ENCODE data around the gene LAMA3. TPM values are rescaled to one million over a fixed set of nuclear protein-coding genes. Genes with fewer than 3 reads are reported as not detected.

The LAMA3 gene
- polyA plus RNA-seq, 1 of the 3 experiments (the other 2 are of a cell fraction): 3.5 TPM

DNA sequence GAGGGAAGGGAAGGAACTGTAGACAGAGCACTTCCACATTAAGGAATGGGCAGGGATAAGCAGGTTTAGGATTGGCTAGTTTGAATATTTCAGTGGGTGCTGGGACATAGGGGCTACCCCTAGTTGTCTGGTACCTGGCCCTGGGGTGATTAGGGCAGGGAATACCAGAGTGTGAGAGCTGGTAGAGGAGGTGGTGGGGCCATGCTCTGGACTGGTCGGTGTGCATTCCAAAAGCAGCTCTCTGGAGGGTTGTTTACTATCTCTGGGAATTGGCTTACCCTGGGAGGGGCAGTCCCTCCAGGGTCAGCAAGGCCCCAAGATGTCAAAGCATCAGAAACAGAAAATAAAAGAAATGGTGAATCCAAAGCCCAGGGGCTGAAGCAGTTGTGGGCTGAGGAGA lies 103.8 kb downstream of the LAMA3 start:
- Histone ChIP-seq H3K79me2 (ENCODE audit: insufficient read depth) (no peaks in the 10 kb centered on the region), H3K27me3 (ENCODE audit: insufficient read depth) (no peaks in the 10 kb centered on the region), H3K4me1 (ENCODE audit: control insufficient read depth in 1 of 2, insufficient read depth in 2 of 2, low read depth in 1 of 2, low read length in 1 of 2) (peaks cover 0 to 2% of the 10 kb centered on the region in 2 experiments; a peak in 1 of 4 replicates), H4K20me1 (ENCODE audit: insufficient read depth) (no peaks in the 10 kb centered on the region), H3K9ac (no peak overlapping the region), H3K27ac (ENCODE audit: low read depth in 2 of 2, low read length in 1 of 2) (no peak overlapping the region), H2AFZ (ENCODE audit: low read depth) (no peak overlapping the region), H3K9me2 (no peaks in the 10 kb centered on the region), H3K9me3 (no peaks in the 10 kb centered on the region), H3F3A (replicated peaks; ENCODE audit: insufficient read depth) (peaks cover 4% of the 10 kb centered on the region), H3K36me3 (replicated peaks in 1 of 2; ENCODE audit: control insufficient read depth in 1 of 2, insufficient read depth in 2 of 2, low read length in 1 of 2) (no peaks in the 10 kb centered on the region), H3K4me2 (no peak overlapping the region), H3K4me3 (ENCODE audit: low read depth in 2 of 2, low read length in 1 of 2) (no peak overlapping the region)
- no peak for DNase-seq
- CTCF ChIA-PET: no interaction called here
- 70% methylated on average over 1 of the region's 1 CpG for WGBS (ENCODE audit: low lambda C conversion rate)
- TF ChIP-seq EP300 (IDR thresholded peaks at IDR 0.05; ENCODE audit: borderline replicate concordance in 1 of 2, low read depth in 1 of 2, low read length in 1 of 2): no peak
- POLR2A ChIA-PET: no interaction called here

DNA sequence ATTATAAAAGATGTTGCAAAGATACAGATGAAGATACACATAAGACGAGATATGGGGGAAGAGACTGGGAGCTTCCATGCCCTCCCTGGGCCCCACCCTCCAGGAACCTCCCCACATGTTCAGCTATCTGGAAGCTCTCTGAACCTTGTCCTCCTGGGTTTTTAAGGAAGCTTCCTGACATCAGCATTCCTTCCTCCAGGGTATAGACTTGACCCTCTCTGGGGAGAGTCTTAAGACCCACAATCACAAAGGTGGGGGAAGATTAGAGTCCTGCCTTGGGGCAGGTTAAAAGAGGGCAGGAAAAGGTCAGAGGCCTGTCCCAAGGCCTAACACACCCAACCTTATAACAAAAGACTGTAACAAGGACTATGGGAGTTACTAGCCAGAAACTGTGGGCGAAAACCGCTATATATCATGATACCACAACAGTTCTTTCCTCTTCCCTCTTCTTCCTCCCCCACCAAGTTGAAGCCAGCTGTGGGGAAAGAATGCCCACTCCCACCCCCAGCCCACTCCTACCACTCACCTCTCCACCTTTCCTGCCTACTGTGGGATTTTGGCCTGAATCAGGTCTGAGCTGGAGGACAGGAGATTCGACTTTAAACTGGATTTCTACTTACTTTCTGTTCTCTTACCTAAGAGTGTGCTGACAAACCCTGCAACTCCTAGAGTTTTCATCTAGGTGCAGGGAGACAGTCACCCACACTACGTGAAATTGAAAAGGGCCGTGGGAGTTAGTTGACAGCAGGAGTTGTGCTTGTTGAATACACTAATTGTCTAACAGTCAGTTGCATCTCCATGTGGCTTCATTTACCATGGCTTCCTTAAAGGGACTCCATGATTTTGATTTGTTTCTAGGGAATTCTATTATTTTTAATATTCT lies 105.0 kb downstream of the LAMA3 start:
- TF ChIP-seq ELF1 (IDR thresholded peaks at IDR 0.05) (no peak), JUND (IDR thresholded peaks at IDR 0.05) (no peak), POLR2AphosphoS5 (IDR thresholded peaks at IDR 0.05; ENCODE audit: low read depth, low read length) (no peak), TEAD4 (IDR thresholded peaks at IDR 0.05; ENCODE audit: borderline replicate concordance, insufficient read depth) (no peak), NRF1 (IDR thresholded peaks at IDR 0.05; ENCODE audit: low read depth, low read length) (no peak), EP300 (IDR thresholded peaks at IDR 0.05; ENCODE audit: borderline replicate concordance in 1 of 2, low read depth in 1 of 2, low read length in 1 of 2) (no peak), MEF2A (IDR thresholded peaks at IDR 0.05; ENCODE audit: borderline replicate concordance, low read depth) (no peak), RAD21 (IDR thresholded peaks at IDR 0.05; ENCODE audit: low read length) (no peak), FOXM1 (IDR thresholded peaks at IDR 0.05; ENCODE audit: low read depth) (no peak)
- TF ChIP-seq, protein P1, sequence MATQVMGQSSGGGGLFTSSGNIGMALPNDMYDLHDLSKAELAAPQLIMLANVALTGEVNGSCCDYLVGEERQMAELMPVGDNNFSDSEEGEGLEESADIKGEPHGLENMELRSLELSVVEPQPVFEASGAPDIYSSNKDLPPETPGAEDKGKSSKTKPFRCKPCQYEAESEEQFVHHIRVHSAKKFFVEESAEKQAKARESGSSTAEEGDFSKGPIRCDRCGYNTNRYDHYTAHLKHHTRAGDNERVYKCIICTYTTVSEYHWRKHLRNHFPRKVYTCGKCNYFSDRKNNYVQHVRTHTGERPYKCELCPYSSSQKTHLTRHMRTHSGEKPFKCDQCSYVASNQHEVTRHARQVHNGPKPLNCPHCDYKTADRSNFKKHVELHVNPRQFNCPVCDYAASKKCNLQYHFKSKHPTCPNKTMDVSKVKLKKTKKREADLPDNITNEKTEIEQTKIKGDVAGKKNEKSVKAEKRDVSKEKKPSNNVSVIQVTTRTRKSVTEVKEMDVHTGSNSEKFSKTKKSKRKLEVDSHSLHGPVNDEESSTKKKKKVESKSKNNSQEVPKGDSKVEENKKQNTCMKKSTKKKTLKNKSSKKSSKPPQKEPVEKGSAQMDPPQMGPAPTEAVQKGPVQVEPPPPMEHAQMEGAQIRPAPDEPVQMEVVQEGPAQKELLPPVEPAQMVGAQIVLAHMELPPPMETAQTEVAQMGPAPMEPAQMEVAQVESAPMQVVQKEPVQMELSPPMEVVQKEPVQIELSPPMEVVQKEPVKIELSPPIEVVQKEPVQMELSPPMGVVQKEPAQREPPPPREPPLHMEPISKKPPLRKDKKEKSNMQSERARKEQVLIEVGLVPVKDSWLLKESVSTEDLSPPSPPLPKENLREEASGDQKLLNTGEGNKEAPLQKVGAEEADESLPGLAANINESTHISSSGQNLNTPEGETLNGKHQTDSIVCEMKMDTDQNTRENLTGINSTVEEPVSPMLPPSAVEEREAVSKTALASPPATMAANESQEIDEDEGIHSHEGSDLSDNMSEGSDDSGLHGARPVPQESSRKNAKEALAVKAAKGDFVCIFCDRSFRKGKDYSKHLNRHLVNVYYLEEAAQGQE (IDR thresholded peaks at IDR 0.05; ENCODE audit: low read depth, low read length): no peak
- TF ChIP-seq, protein P2, sequence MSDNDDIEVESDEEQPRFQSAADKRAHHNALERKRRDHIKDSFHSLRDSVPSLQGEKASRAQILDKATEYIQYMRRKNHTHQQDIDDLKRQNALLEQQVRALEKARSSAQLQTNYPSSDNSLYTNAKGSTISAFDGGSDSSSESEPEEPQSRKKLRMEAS (IDR thresholded peaks at IDR 0.05; ENCODE audit: low read depth): no peak
- no peaks in the 10 kb centered on the region for H3K79me2 ChIP-seq (ENCODE audit: insufficient read depth)
- H3K9me3 ChIP-seq: no peaks in the 10 kb centered on the region
- peaks cover 4% of the 10 kb centered on the region for H3F3A ChIP-seq (replicated peaks; ENCODE audit: insufficient read depth)
- H3K27me3 ChIP-seq (ENCODE audit: insufficient read depth): no peaks in the 10 kb centered on the region
- H3K4me1 ChIP-seq (ENCODE audit: control insufficient read depth in 1 of 2, insufficient read depth in 2 of 2, low read depth in 1 of 2, low read length in 1 of 2): peaks cover 0 to 2% of the 10 kb centered on the region in 2 experiments; a peak in 1 of 4 replicates
- H3K9ac ChIP-seq: no peak overlapping the region
- no peaks in the 10 kb centered on the region for H3K9me2 ChIP-seq
- H3K27ac ChIP-seq (ENCODE audit: low read depth in 2 of 2, low read length in 1 of 2): no peak overlapping the region
- WGBS (ENCODE audit: low lambda C conversion rate): 84% methylated on average over 6 of the region's 6 CpGs
- ChIA-PET POLR2A (no interaction called here), CTCF (interaction anchor here (0.9 kb wide), 1 partner anchor 8 kb away, joined by 3 read pairs; no protein-coding TSS in a partner anchor)
- no peaks in the 10 kb centered on the region for H4K20me1 ChIP-seq (ENCODE audit: insufficient read depth)
- no peak overlapping the region for H3K4me2 ChIP-seq
- no peak overlapping the region for H3K4me3 ChIP-seq (ENCODE audit: low read depth in 2 of 2, low read length in 1 of 2)
- no peak for DNase-seq
- H3K36me3 ChIP-seq (replicated peaks in 1 of 2; ENCODE audit: control insufficient read depth in 1 of 2, insufficient read depth in 2 of 2, low read length in 1 of 2): no peaks in the 10 kb centered on the region
- H2AFZ ChIP-seq (ENCODE audit: low read depth): no peak overlapping the region

Measured in SK-N-SH (cell line).